Astrocyte (in vitro differentiated cells and primary cell): ENCODE measurements around the gene STK40.

ENCODE experiments used
- CTCF ChIP-seq: IDR thresholded peaks from 2 replicates; pipeline ENCODE4 v1.5.1; 2011; ENCODE audit warnings: low read depth, mild to moderate bottlenecking, inconsistent platforms, low read length, moderate library complexity; ENCODE audit not compliant: insufficient read depth
- EZH2 ChIP-seq: IDR thresholded peaks from 2 replicates; pipeline ENCODE4 v1.6.1; 2012; ENCODE audit warnings: mild to moderate bottlenecking, low read length, inconsistent platforms; ENCODE audit not compliant: insufficient read depth

GRCh38 chr1:36414384-36414783, 28.7 kb upstream of the STK40 start:
- TF ChIP-seq CTCF (no peak), EZH2 (no peak)
